Measurements from ENCODE around the gene SIPA1L3.

Gene SIPA1L3

GRCh38 chr19:38165335-38165734 is 258.3 kb downstream of the SIPA1L3 start:
- no peak for DNase-seq

GRCh38 chr19:38168637-38169036 is 261.6 kb downstream of the SIPA1L3 start:
- DNase-seq: no peak

- DNase-seq: peak; percentile 16 to 74
Measured at GRCh38 chr19:38170334-38170733, 263.3 kb downstream of the SIPA1L3 start.

GRCh38 chr19:38172001-38172400 is 265.0 kb downstream of the SIPA1L3 start:
- DNase-seq: peak; percentile 70 to 87

GRCh38 chr19:38173291-38174041 is 266.5 kb downstream of the SIPA1L3 start:
- DNase-seq: peak; percentile 98 to 99

GRCh38 chr19:38175422-38175821 is 268.4 kb downstream of the SIPA1L3 start:
- DNase-seq: no peak

GRCh38 chr19:38180071-38180470 is 273.1 kb downstream of the SIPA1L3 start:
- DNase-seq: no peak

- no peak for DNase-seq
Measured at GRCh38 chr19:38182536-38183210, 275.7 kb downstream of the SIPA1L3 start.

GRCh38 chr19:38183251-38183897 is 276.4 kb downstream of the SIPA1L3 start:
- no peak for DNase-seq

GRCh38 chr19:38184815-38185214 is 277.8 kb downstream of the SIPA1L3 start:
- no peak for DNase-seq

- no peak for DNase-seq
Measured at GRCh38 chr19:38185562-38185961, 278.6 kb downstream of the SIPA1L3 start.

- no peak for DNase-seq
Measured at GRCh38 chr19:38190061-38190460, 283.1 kb downstream of the SIPA1L3 start.

- no peak for DNase-seq
Measured at GRCh38 chr19:38190793-38191192, 283.8 kb downstream of the SIPA1L3 start.

- DNase-seq: no peak
Measured at GRCh38 chr19:38191747-38192146, 284.7 kb downstream of the SIPA1L3 start.

GRCh38 chr19:38193445-38193844 is 286.4 kb downstream of the SIPA1L3 start:
- DNase-seq: no peak

GRCh38 chr19:38194061-38194701 is 287.2 kb downstream of the SIPA1L3 start:
- DNase-seq: no peak

- no peak for DNase-seq
Measured at GRCh38 chr19:38195237-38195636, 288.2 kb downstream of the SIPA1L3 start.

GRCh38 chr19:38196245-38196837 is 289.3 kb downstream of the SIPA1L3 start:
- DNase-seq: no peak

- DNase-seq: no peak
Measured at GRCh38 chr19:38196948-38197656, 290.1 kb downstream of the SIPA1L3 start.

GRCh38 chr19:38197937-38198704 is 291.1 kb downstream of the SIPA1L3 start:
- no peak for DNase-seq

- no peak for DNase-seq
Measured at GRCh38 chr19:38199340-38199739, 292.3 kb downstream of the SIPA1L3 start.

GRCh38 chr19:38201731-38202130 is 294.7 kb downstream of the SIPA1L3 start:
- no peak for DNase-seq

Data from NCI-H446 (cell line).